Measurements from ENCODE around the gene DGKI.

Gene DGKI

DNA sequence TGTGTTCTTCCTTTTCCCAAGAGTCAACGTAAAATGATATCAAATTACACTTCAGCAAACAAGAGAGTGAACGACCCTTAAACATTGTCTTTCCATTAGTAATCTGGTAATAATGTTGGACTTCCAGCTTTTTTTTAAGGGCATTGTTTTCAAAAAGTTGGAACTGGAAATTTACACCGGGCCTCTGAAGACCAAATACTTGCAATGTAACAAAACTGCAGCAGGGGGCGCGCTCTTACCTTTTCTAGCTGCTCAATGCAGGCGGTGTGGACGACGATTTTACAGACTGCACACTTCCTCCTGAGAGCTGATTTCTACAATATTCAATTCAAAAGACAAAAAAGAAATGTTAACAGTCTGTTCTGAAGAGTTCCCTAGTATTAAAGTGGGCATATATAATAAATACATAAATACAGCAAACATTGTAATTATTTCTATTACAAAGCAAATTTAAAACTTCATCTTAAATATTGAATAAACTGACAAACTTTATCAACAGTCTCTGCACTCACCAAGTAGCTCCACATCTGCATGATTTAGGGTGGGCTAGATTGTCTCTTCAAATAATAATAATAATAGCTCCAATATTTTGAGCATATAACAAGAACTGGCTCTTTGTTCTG lies 190.4 kb downstream of the DGKI start:
- DNase-seq (ENCODE audit: low read depth in 2 of 2) = peak; percentile 38 to 55

DNA sequence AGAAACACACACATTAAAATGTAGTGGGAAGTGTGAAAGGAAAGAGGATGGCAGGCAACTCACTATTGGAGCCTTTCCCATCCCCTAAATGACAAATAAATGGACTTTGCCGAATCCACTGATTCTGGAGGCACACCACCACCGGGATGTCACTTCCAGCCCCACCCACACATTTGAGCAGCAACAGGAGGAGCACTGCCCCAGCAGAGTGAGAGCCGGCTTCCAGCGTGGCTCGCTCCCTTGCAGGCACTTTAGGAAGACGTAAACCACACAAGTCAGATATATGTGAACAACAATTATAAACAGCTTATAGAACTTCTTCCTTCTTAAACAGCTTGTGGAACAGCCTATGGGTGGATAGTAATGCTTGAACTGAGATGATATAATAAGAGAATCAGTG lies 191.0 kb downstream of the DGKI start:
- DNase-seq (ENCODE audit: low read depth in 2 of 2) = no peak

- no peak for DNase-seq (ENCODE audit: low read depth in 2 of 2)
Measured at GRCh38 chr7:137652721-137653120, 194.1 kb downstream of the DGKI start.

- no peak for DNase-seq (ENCODE audit: low read depth in 2 of 2)
Measured at GRCh38 chr7:137647905-137648565, 198.7 kb downstream of the DGKI start.

GRCh38 chr7:137642472-137642871 lies 204.3 kb downstream of the DGKI start:
- no peak for DNase-seq (ENCODE audit: low read depth in 2 of 2)

DNA sequence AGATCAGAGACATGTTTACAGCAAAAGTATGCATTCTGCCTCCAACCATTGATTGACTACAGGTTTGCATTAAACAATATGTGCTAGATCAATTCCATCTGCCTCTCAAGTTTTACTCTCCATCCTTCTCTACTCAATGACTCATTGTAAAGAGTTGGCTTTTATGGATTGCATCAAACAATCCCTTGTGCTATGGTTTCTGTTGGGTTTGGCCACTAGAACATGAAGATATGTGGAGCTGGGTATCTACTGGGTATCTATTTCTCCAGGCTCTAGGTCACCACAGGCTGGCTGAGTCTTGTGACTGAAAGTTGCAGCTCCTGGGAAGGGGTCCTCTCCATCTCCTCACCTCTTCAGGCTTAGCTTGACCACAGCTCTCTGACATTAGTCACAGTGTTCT lies 204.7 kb downstream of the DGKI start:
- DNase-seq (ENCODE audit: low read depth in 2 of 2) = no peak

DNA sequence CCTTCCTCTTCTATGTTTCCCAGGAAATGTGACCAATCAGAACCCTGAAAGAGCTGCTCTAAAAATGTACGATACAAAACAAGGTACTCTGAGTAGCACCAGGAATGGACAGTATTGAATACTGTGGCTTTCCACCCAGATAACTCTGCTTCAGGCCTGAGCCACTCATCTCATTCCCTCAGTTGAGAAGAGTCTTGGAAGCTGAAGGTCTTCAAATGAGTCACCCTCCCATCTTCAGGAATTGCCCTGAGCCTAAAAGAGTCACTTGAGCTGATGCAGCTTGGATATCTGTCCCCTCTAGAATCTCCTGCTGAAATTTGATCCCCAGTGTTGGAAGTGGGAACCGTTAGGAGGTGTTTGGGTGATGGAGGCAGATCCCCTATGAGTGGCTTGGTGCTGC lies 210.4 kb downstream of the DGKI start:
- DNase-seq (ENCODE audit: low read depth in 2 of 2) = no peak

DNA sequence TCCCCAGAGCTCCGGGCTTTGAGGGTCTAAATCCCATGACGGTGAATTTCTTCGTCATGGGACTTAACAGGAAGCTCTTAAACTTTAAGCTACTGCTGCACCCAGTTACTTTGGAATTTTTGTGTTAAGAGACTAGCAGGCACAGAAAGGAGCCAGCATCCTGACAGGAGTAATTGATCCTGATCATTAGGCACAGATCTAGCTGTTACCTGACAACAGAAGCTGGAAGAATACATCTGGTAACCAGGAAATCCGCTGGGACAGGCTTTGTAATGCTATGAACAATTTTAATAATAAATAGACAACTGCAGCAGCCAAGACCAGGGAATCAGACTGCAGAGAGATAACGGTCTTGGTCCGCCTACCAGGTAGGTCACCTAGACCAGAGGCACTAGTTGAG lies 210.9 kb downstream of the DGKI start:
- DNase-seq (ENCODE audit: low read depth in 2 of 2) = no peak

DNA sequence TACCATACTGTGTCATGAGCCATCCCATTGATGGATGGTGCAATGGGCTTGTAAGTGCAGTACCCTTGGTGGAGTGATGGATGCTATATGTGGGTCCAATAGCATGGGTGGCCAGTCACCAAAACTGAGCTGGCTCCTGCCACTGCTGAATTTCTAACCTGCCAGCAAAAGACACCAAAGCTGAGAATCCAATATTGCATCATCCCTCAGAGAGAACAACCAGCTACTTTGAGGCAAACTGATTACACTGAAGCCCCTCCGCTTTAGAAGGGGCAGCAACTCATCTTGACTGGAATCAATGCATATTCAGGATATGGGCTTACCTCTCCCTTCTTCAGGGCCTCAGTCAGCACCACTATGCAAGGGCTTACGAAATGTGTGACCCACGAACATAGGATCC lies 211.6 kb downstream of the DGKI start:
- DNase-seq (ENCODE audit: low read depth in 2 of 2) = no peak

GRCh38 chr7:137634356-137634755 lies 212.4 kb downstream of the DGKI start:
- no peak for DNase-seq (ENCODE audit: low read depth in 2 of 2)

GRCh38 chr7:137633133-137633532 lies 213.6 kb downstream of the DGKI start:
- no peak for DNase-seq (ENCODE audit: low read depth in 2 of 2)

DNA sequence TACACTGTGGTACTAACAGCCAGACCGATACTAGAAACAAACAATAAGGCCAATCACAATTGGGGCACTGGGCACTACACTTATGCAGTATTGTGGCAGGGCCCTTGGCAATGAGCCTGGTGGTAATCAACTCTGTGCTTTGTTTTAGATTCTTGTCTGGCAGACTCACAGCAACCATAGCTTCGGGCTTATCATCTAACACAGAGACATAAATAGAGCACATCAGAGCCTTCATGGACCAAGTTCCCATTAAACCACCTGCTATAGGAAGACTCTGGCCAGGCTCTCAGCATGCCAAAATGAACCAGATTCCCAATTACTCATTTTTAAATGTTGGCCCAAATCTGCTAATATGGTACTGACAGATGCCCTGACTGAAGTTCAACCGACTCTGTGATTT lies 218.6 kb downstream of the DGKI start:
- DNase-seq (ENCODE audit: low read depth in 2 of 2) = no peak

DNA sequence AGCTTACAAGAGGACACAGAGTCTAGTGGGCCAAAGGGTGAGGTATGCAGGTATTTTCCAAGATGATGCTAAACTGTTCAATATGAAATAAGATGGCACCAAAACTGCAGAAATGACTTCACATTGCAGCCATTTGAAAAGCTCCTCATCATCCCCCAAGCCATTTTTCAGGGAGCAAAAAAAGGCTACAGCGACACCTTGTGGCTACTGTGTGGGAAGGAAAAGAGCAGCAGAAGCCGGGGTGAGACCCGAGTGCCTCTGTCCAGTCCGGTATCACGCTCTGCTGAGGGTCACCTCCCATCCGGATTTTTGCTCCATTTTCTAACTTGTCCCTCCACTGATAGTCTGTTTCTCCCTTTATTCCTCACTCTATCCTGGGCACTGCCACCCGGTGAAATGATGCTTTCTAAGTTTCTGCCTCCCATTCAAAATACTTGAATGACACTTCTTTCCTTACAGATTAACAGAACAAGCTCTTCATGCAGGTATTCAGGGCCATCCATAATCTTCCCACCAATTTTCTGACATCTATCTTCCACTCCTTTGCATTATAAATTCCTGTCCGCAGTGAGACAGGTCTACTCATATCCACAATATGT lies 220.2 kb downstream of the DGKI start:
- peak; percentile 12 to 32 for DNase-seq (ENCODE audit: low read depth in 2 of 2)

DNA sequence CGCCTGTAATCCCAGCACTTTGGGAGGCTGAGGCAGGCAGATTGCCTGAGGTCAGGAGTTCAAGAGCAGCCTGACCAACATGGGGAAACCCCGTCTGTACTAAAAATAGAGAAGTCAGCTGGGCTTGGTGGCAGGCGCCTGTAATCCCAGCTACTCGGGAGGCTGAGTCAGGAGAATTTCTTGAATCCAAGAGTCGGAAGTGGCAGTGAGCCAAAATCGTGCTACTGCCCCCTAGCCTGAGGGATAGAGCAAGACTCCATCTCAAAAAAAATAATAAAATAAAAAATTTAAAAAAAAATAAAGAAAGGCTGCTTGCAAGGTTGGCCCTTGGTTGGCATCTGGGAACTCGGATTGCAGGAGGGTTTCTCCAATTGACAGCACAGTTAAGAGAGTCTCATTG lies 221.6 kb downstream of the DGKI start:
- DNase-seq (ENCODE audit: low read depth in 2 of 2) = no peak

DNA sequence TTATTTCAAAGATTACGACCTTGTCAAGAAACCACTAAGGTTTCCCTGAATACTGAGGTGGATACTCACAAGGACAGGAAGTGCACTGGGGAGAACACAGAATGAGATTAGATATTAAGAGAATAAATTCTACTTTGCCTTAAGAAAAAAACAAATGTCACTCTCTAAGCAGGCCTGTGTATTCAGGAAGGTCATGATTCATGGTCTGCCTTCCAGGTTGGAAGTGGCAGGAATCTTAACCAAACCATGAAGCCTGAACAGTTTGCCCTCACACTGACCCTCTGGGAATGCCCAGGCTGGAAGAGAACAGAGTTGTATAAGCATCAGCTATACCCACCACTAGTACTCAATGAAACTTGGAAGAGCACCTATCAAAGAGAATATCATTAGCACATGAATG lies 227.6 kb downstream of the DGKI start:
- no peak for DNase-seq (ENCODE audit: low read depth in 2 of 2)

DNA sequence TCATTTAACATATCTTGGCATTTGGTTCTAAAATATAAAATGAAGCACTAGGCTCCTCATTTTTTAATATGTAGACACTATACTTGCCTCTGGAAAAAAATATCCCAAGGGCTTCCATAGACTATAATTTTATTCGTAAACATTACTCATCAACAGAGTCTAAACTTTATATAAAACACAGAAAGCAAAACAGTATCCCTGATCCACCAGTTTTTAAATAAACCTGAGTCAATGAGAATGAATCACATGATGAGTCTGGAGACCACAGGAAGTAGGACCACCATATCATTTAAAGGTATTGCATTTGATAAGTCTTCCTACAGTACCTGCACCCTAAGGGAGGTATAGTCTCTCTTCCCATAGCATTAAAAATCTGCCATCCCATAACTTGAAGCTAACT lies 228.0 kb downstream of the DGKI start:
- no peak for DNase-seq (ENCODE audit: low read depth in 2 of 2)

DNA sequence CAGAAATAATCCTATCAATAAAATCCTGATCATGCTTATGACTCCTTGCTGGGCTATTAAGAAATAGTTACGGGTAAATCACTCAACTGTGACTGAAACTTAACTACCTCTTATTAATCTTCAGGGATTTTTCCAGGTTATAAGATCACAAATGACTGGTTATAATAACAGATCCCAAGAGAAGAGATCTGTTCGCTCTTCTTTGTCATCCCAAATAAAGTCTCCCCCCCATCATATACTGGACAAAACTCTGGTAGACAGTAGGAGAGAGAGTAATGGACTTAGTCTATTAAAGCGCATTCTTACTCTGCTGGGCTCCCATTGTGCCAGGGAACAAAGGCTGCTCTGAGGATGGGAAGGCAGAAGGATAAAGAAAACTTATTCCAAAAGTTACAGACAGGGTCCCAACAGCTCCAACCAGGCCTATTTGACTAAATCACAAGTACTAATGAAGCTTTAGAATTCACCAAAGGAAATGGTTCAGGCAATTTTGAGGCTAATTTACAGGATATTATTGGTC lies 233.7 kb downstream of the DGKI start:
- no peak for DNase-seq (ENCODE audit: low read depth in 2 of 2)

- DNase-seq (ENCODE audit: low read depth in 2 of 2) = no peak
Measured at GRCh38 chr7:137611606-137612005, 235.2 kb downstream of the DGKI start.

- DNase-seq (ENCODE audit: low read depth in 2 of 2) = no peak
Measured at GRCh38 chr7:137609500-137609899, 237.3 kb downstream of the DGKI start.

DNA sequence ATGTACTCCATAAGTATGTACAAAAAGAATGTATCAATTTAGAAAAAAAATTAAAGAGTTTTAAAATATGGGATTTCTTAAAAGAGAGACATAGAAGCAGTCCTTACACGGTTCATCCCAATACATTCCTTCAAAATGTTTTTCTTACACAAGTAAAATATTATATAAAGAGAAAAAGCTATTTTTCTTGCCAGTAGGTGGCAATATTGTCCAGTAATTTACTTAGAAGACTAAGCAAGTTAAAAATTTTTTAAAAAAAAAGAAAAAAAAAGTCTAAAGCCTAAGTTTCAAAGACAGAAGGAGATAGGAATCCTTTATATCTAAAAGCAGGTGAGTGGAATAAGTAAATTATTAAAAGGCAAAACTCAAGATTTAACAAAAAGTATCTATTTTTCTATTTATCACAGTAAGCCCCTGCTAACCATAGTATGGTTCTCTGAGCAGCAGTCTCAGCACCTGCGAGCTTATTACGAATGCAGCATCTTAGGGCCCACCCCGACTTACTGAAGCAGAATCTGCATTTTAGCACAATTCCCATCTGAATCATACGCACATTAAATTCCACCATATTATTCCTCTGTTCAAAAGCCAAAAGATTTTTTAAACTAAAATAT lies 240.6 kb downstream of the DGKI start:
- DNase-seq (ENCODE audit: low read depth in 2 of 2) = no peak

DNA sequence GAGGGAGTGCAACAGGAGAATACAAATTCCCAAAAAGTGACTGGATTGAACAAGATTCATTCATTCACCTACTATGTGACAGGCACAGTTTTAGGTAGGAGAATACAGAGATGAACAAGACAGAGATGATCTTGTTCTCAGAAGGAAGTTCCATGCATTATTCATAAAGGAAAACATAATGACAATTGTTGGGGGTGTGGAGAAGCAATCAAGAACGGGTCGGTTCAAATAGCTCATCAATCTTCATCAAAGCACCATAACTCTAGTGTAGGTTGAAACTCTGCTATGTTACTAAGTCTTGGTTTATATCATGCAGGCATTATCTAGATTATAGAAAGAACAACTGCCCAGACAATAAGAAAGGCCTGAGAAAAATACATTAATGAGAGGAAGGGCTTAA lies 243.7 kb downstream of the DGKI start:
- DNase-seq (ENCODE audit: low read depth in 2 of 2) = no peak

- no peak for DNase-seq (ENCODE audit: low read depth in 2 of 2)
Measured at GRCh38 chr7:137601642-137602041, 245.1 kb downstream of the DGKI start.

- no peak for DNase-seq (ENCODE audit: low read depth in 2 of 2)
Measured at GRCh38 chr7:137597856-137598255, 248.9 kb downstream of the DGKI start.
